ENCODE data around the gene HLF. TPM values are rescaled to one million over a fixed set of nuclear protein-coding genes. Genes with fewer than 3 reads are reported as not detected.

The HLF gene
- total and polyA plus RNA-seq, 10 of the 15 experiments (the other 5 are each of a cell fraction or from before 2014, with no cell fraction given): 0.01 to 0.33 (median 0.20) TPM; not detected in 3

- H3K9me3 ChIP-seq (replicated peaks; ENCODE audit: control insufficient read depth, insufficient read depth, low read length): no peaks in the 10 kb centered on the region
- FAIRE-seq: no peak
- POLR2A ChIA-PET: no interaction called here
- H3K27ac ChIP-seq (ENCODE audit: control insufficient read depth, insufficient read depth): no peak overlapping the region
- in situ Hi-C loops (cut with MboI) (no loop called here), intact Hi-C loops (cut with micrococcal nuclease; ENCODE audit: unreplicated experiment) (no loop called here)
- SMC1A ChIA-PET (ENCODE audit: uncharacterized antibody, unreplicated experiment): no interaction called here
- H3K79me2 ChIP-seq (ENCODE audit: control insufficient read depth, insufficient read depth, low read length): no peaks in the 10 kb centered on the region
- CTCF ChIA-PET: interaction anchor here (0.7 kb wide), 1 partner anchor 16 kb away, joined by 3 read pairs; no protein-coding TSS in a partner anchor
- DNase-seq (ENCODE audit: low read depth, low spot score): no peak
- H3K4me1 ChIP-seq (ENCODE audit: control insufficient read depth, insufficient read depth, low read length): no peaks in the 10 kb centered on the region
- TF ChIP-seq SPI1 (IDR thresholded peaks at IDR 0.05; ENCODE audit: borderline replicate concordance, insufficient read depth, low read depth, low read length) (no peak), PAX5 (IDR thresholded peaks at IDR 0.05; ENCODE audit: borderline replicate concordance, low read depth, low read length) (no peak), ZNF274 (IDR thresholded peaks at IDR 0.05; ENCODE audit: insufficient read depth, insufficient read length) (no peak)
- ATAC-seq: no peak
- WGBS (ENCODE audit: insufficient coverage, insufficient replicate concordance, low lambda C conversion rate, missing lambda C conversion rate): 47% methylated on average over 8 of the region's 8 CpGs
- no peaks in the 10 kb centered on the region for H4K20me1 ChIP-seq (ENCODE audit: control insufficient read depth, insufficient read depth)
- no peak overlapping the region for H2AFZ ChIP-seq (ENCODE audit: control insufficient read depth, low read depth, low read length)
- H3K36me3 ChIP-seq (ENCODE audit: control insufficient read depth in 2 of 2, insufficient read depth in 2 of 2, low read length in 1 of 2): no peaks in the 10 kb centered on the region
- no peaks in the 10 kb centered on the region; a peak in 1 of 4 replicates for H3K27me3 ChIP-seq (replicated peaks in 1 of 2; ENCODE audit: control insufficient read depth in 2 of 2, insufficient read depth in 2 of 2, low read length in 1 of 2)
- H3K4me2 ChIP-seq (ENCODE audit: control insufficient read depth, insufficient read depth): no peak overlapping the region
- H3K9ac ChIP-seq (ENCODE audit: control insufficient read depth, insufficient read depth, low read length): no peak overlapping the region
- BruUV-seq (replicated peaks): no TSS peak
- RAD21 ChIA-PET (ENCODE audit: unreplicated experiment): no interaction called here
- no peak overlapping the region for H3K4me3 ChIP-seq
Measured at GRCh38 chr17:55281649-55282378, 17.1 kb downstream of the HLF start.

DNA sequence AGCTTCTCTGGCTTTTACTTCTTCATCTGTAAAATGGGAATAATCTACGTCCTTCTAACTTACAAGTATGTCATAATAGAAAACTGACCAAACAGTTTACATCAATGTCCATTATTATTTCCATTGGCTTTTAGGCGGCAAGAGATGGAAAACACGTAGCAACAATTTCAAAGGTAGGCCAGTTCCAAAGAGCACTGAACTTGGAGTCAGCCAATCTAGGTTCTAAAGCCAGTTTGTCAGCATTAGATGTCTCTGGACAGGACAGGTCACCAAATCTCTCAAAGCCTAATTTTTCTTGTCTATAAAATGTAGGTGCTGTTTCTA is 17.6 kb downstream of the HLF start:
- CTCF ChIA-PET: no interaction called here
- WGBS (ENCODE audit: insufficient coverage, insufficient replicate concordance, low lambda C conversion rate, missing lambda C conversion rate): 49% methylated on average over 3 of the region's 3 CpGs
- BruUV-seq (replicated peaks): no TSS peak
- TF ChIP-seq, protein P1, sequence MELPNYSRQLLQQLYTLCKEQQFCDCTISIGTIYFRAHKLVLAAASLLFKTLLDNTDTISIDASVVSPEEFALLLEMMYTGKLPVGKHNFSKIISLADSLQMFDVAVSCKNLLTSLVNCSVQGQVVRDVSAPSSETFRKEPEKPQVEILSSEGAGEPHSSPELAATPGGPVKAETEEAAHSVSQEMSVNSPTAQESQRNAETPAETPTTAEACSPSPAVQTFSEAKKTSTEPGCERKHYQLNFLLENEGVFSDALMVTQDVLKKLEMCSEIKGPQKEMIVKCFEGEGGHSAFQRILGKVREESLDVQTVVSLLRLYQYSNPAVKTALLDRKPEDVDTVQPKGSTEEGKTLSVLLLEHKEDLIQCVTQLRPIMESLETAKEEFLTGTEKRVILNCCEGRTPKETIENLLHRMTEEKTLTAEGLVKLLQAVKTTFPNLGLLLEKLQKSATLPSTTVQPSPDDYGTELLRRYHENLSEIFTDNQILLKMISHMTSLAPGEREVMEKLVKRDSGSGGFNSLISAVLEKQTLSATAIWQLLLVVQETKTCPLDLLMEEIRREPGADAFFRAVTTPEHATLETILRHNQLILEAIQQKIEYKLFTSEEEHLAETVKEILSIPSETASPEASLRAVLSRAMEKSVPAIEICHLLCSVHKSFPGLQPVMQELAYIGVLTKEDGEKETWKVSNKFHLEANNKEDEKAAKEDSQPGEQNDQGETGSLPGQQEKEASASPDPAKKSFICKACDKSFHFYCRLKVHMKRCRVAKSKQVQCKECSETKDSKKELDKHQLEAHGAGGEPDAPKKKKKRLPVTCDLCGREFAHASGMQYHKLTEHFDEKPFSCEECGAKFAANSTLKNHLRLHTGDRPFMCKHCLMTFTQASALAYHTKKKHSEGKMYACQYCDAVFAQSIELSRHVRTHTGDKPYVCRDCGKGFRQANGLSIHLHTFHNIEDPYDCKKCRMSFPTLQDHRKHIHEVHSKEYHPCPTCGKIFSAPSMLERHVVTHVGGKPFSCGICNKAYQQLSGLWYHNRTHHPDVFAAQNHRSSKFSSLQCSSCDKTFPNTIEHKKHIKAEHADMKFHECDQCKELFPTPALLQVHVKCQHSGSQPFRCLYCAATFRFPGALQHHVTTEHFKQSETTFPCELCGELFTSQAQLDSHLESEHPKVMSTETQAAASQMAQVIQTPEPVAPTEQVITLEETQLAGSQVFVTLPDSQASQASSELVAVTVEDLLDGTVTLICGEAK (IDR thresholded peaks at IDR 0.05; ENCODE audit: borderline replicate concordance): no peak
- TF ChIP-seq HCFC1 (IDR thresholded peaks at IDR 0.05; ENCODE audit: low read length): no peak
- TF ChIP-seq BHLHE40 (IDR thresholded peaks at IDR 0.05; ENCODE audit: borderline replicate concordance in 1 of 2, low read depth in 2 of 2, low read length in 1 of 2): no peak
- no peak for TF ChIP-seq SMARCA5 (IDR thresholded peaks at IDR 0.05)
- TF ChIP-seq CEBPB (IDR thresholded peaks at IDR 0.05; ENCODE audit: borderline replicate concordance in 1 of 2, low read depth in 2 of 2, low read length in 2 of 2): no peak
- TF ChIP-seq ETV6 (conservative IDR thresholded peaks at IDR 0.05 in 1 of 2, IDR thresholded peaks at IDR 0.05 in 1 of 2; ENCODE audit: borderline replicate concordance in 1 of 2, low read depth in 1 of 2): no peak
- no peak for TF ChIP-seq HDAC2 (IDR thresholded peaks at IDR 0.05)
- TF ChIP-seq EGR1 (IDR thresholded peaks at IDR 0.05; ENCODE audit: borderline replicate concordance in 1 of 2, low read depth in 2 of 2, low read length in 2 of 2): no peak
- TF ChIP-seq, protein P2, sequence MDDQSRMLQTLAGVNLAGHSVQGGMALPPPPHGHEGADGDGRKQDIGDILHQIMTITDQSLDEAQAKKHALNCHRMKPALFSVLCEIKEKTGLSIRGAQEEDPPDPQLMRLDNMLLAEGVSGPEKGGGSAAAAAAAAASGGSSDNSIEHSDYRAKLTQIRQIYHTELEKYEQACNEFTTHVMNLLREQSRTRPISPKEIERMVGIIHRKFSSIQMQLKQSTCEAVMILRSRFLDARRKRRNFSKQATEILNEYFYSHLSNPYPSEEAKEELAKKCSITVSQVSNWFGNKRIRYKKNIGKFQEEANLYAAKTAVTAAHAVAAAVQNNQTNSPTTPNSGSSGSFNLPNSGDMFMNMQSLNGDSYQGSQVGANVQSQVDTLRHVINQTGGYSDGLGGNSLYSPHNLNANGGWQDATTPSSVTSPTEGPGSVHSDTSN (IDR thresholded peaks at IDR 0.05; ENCODE audit: insufficient replicate concordance, low read depth, low read length): no peak

More for the DNA sequence above, 17.6 kb downstream of the HLF start:
- H3K4me2 ChIP-seq (ENCODE audit: control insufficient read depth, insufficient read depth): no peak overlapping the region
- ChIA-PET SMC1A (ENCODE audit: uncharacterized antibody, unreplicated experiment) (no interaction called here), POLR2A (no interaction called here), RAD21 (ENCODE audit: unreplicated experiment) (no interaction called here)
- no peak overlapping the region for H2AFZ ChIP-seq (ENCODE audit: control insufficient read depth, low read depth, low read length)
- FAIRE-seq (no peak), ATAC-seq (no peak), DNase-seq (ENCODE audit: low read depth, low spot score) (no peak)
- no peaks in the 10 kb centered on the region for H3K36me3 ChIP-seq (ENCODE audit: control insufficient read depth in 2 of 2, insufficient read depth in 2 of 2, low read length in 1 of 2)
- no peak overlapping the region for H3K9ac ChIP-seq (ENCODE audit: control insufficient read depth, insufficient read depth, low read length)
- in situ Hi-C loops (cut with MboI) (no loop called here), intact Hi-C loops (cut with micrococcal nuclease; ENCODE audit: unreplicated experiment) (no loop called here)
- H3K27me3 ChIP-seq (replicated peaks in 1 of 2; ENCODE audit: control insufficient read depth in 2 of 2, insufficient read depth in 2 of 2, low read length in 1 of 2): no peaks in the 10 kb centered on the region; a peak in 1 of 4 replicates
- H3K4me1 ChIP-seq (ENCODE audit: control insufficient read depth, insufficient read depth, low read length): no peaks in the 10 kb centered on the region
- H3K79me2 ChIP-seq (ENCODE audit: control insufficient read depth, insufficient read depth, low read length): no peaks in the 10 kb centered on the region
- H4K20me1 ChIP-seq (ENCODE audit: control insufficient read depth, insufficient read depth): no peaks in the 10 kb centered on the region
- no peak overlapping the region for H3K27ac ChIP-seq (ENCODE audit: control insufficient read depth, insufficient read depth)
- no peak overlapping the region for H3K4me3 ChIP-seq
- H3K9me3 ChIP-seq (replicated peaks; ENCODE audit: control insufficient read depth, insufficient read depth, low read length): no peaks in the 10 kb centered on the region

All from GM12878 (cell line).